ENCODE measurements around the gene PDE10A. TPM values are rescaled to one million over a fixed set of nuclear protein-coding genes. Genes with fewer than 3 reads are reported as not detected.
"Not testable (repeated sequence)": the region's sequence is repeated elsewhere in the genome, so short reads cannot be mapped to it uniquely, and the experiment has no call there.

Gene PDE10A
- total and polyA plus RNA-seq, 7 experiments from 2014 or later: not detected

- H3K27me3 Mint-ChIP-seq: no peaks in the 10 kb centered on the region
Observed at GRCh38 chr6:165519316-165519715, 143.7 kb downstream of the PDE10A start.

DNA sequence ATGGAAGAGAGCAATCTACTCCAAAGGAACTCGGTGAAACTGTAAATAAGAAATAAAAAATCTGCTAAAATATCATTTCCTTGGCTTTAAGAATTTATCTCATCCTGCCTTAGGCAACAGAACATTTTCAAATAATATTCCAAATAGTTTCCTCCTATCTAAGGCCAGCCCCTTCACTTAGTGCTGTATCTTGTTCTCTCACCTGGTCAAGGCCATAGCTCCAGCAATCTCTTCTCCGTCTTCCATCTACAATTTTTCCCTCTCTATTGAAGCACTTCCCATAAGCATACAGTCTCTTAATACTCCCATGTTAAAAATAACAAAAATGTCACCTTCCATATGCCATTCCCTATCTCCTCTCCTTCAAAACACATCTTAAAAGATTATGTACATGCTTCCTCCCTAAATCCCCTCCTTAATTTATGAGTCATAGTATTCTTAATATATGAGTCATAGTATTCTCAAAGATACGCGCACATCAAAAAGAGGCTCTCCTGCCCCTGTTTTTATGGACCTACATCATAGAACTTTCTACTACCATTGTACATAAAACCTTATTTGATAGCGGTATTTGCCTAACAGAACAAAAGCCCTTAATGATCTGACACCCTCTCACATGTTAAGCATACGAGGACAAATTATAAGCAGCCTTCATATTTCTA, 146.9 kb downstream of the PDE10A start:
- Mint-ChIP-seq H3K4me1 (peaks cover 0 to 8% (median 0%) of the 10 kb centered on the region in 7 donors), H3K4me3 (no peak overlapping the region), H3K27ac (no peak overlapping the region), H3K36me3 (no peaks in the 10 kb centered on the region), H3K9me3 (peaks cover 0 to 4% (median 0%) of the 10 kb centered on the region in 11 donors), H3K27me3 (no peaks in the 10 kb centered on the region)
- ChIA-PET POLR2A (no interaction called here), CTCF (no interaction called here)
- intact Hi-C loops (cut with micrococcal nuclease): no loop called here
- H3K4me1 ChIP-seq (ENCODE audit: control insufficient read depth in 2 of 2, insufficient read depth in 2 of 2, low read length in 2 of 2): no peaks in the 10 kb centered on the region
- H3K27ac ChIP-seq (ENCODE audit: low read depth, low read length): no peak overlapping the region
- DNase-seq (no peak), ATAC-seq (no peak)
- no peaks in the 10 kb centered on the region for H3K9me3 ChIP-seq (ENCODE audit: control insufficient read depth in 2 of 3, low read length in 3 of 3)
- H3K4me3 ChIP-seq (ENCODE audit: low read length): no peak overlapping the region
- no peaks in the 10 kb centered on the region for H3K27me3 ChIP-seq (ENCODE audit: control insufficient read depth in 2 of 2, insufficient read depth in 2 of 2, low read length in 2 of 2)
- H3K36me3 ChIP-seq (ENCODE audit: control insufficient read depth in 2 of 3, insufficient read depth in 3 of 3, low read length in 3 of 3): no peaks in the 10 kb centered on the region

More at GRCh38 chr6:165519316-165519715, 143.7 kb downstream of the PDE10A start:
- H3K9me3 Mint-ChIP-seq: peaks cover 0 to 9% (median 1%) of the 10 kb centered on the region in 11 donors
- H3K36me3 Mint-ChIP-seq: no peaks in the 10 kb centered on the region
- H3K27ac ChIP-seq (ENCODE audit: low read depth, low read length): no peak overlapping the region
- H3K4me3 Mint-ChIP-seq: no peak overlapping the region
- H3K9me3 ChIP-seq (ENCODE audit: control insufficient read depth in 2 of 3, low read length in 3 of 3): no peaks in the 10 kb centered on the region
- H3K27ac Mint-ChIP-seq: no peak overlapping the region
- ATAC-seq: no peak
- ChIA-PET POLR2A (no interaction called here), CTCF (no interaction called here)
- no peaks in the 10 kb centered on the region for H3K4me1 Mint-ChIP-seq
- H3K4me1 ChIP-seq (ENCODE audit: control insufficient read depth in 2 of 2, insufficient read depth in 2 of 2, low read length in 2 of 2): no peaks in the 10 kb centered on the region
- no peak overlapping the region for H3K4me3 ChIP-seq (ENCODE audit: low read length)
- DNase-seq: no peak
- no peaks in the 10 kb centered on the region for H3K36me3 ChIP-seq (ENCODE audit: control insufficient read depth in 2 of 3, insufficient read depth in 3 of 3, low read length in 3 of 3)
- H3K27me3 ChIP-seq (ENCODE audit: control insufficient read depth in 2 of 2, insufficient read depth in 2 of 2, low read length in 2 of 2): no peaks in the 10 kb centered on the region
- intact Hi-C loops (cut with micrococcal nuclease): no loop called here

DNA sequence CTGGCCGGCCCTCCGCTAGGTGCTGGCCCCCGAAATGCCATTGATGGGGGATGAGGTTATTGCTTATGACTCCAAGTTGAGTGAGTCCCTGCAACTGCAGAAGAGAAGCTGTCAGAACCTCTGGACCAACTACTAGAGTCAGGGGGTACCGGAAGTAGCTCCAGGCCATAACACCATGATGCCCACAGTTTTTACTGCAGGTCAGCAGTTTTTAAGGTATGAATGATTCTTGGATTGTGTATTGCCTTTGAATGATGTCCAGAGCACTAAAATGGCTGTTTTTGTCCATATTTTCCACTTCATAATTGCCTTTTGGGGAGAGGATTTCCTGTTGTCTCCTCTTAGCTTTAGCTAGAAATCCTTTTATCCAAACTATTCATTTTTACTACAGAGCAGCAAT, 148.4 kb downstream of the PDE10A start:
- H3K9me3 ChIP-seq (ENCODE audit: control insufficient read depth in 2 of 3, low read length in 3 of 3): no peaks in the 10 kb centered on the region
- CTCF ChIA-PET: no interaction called here
- POLR2A ChIA-PET: no interaction called here
- no peaks in the 10 kb centered on the region for H3K27me3 ChIP-seq (ENCODE audit: control insufficient read depth in 2 of 2, insufficient read depth in 2 of 2, low read length in 2 of 2)
- H3K4me3 Mint-ChIP-seq: no peak overlapping the region
- H3K27me3 Mint-ChIP-seq: no peaks in the 10 kb centered on the region
- intact Hi-C loops (cut with micrococcal nuclease): no loop called here
- no peak overlapping the region for H3K27ac Mint-ChIP-seq
- H3K36me3 ChIP-seq (ENCODE audit: control insufficient read depth in 2 of 3, insufficient read depth in 3 of 3, low read length in 3 of 3): no peaks in the 10 kb centered on the region
- H3K36me3 Mint-ChIP-seq: no peaks in the 10 kb centered on the region
- H3K4me1 Mint-ChIP-seq: peaks cover 0 to 8% (median 0%) of the 10 kb centered on the region in 7 donors
- DNase-seq (no peak), ATAC-seq (no peak)
- no peaks in the 10 kb centered on the region for H3K4me1 ChIP-seq (ENCODE audit: control insufficient read depth in 2 of 2, insufficient read depth in 2 of 2, low read length in 2 of 2)
- H3K27ac ChIP-seq (ENCODE audit: low read depth, low read length): no peak overlapping the region
- peaks cover 0 to 4% (median 0%) of the 10 kb centered on the region in 11 donors for H3K9me3 Mint-ChIP-seq
- H3K4me3 ChIP-seq (ENCODE audit: low read length): no peak overlapping the region

- H3K36me3 ChIP-seq (ENCODE audit: control insufficient read depth in 2 of 3, insufficient read depth in 3 of 3, low read length in 3 of 3): no peaks in the 10 kb centered on the region
- Mint-ChIP-seq H3K4me3 (peak overlapping the region in 1 of 10 donors; percentile 22), H3K27ac (peak overlapping the region in 1 of 9 donors; percentile 15), H3K36me3 (no peaks in the 10 kb centered on the region), H3K27me3 (no peaks in the 10 kb centered on the region), H3K4me1 (peaks cover 0 to 8% (median 0%) of the 10 kb centered on the region in 7 donors), H3K9me3 (peaks cover 0 to 2% (median 0%) of the 10 kb centered on the region in 11 donors)
- H3K27me3 ChIP-seq (ENCODE audit: control insufficient read depth in 2 of 2, insufficient read depth in 2 of 2, low read length in 2 of 2): no peaks in the 10 kb centered on the region
- no peaks in the 10 kb centered on the region for H3K4me1 ChIP-seq (ENCODE audit: control insufficient read depth in 2 of 2, insufficient read depth in 2 of 2, low read length in 2 of 2)
- DNase-seq (no peak), ATAC-seq (no peak)
- POLR2A ChIA-PET: no interaction called here
- no peak overlapping the region for H3K27ac ChIP-seq (ENCODE audit: low read depth, low read length)
- H3K9me3 ChIP-seq (ENCODE audit: control insufficient read depth in 2 of 3, low read length in 3 of 3): no peaks in the 10 kb centered on the region
- CTCF ChIA-PET: no interaction called here
- intact Hi-C loops (cut with micrococcal nuclease): no loop called here
- no peak overlapping the region for H3K4me3 ChIP-seq (ENCODE audit: low read length)
Observed at GRCh38 chr6:165511807-165512206, 151.2 kb downstream of the PDE10A start.

DNA sequence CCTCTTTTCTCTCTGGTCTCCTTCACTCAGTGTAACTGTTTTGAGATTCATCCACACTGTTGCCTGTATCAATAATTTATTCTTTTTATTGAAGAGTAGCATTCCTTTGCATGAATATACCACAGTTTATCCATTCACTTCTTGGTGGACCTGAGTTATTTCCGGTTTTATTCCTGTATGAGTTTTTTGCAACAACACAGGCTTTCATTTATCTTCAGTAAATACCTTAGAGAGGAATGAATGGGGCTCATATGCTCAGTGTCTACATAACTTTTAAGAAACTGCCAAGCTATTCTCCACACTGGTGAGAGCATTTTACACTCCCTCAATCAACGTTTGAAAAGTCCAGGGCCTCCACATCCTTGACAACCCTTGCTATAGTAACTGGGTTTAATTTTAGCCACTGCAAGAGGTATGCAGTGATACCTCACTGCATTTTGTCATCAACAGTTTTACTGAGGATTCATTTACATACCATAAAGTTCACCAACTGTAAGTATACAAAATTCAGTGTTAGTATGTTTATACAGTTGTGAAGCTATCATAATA, 154.6 kb downstream of the PDE10A start:
- no peak for DNase-seq
- ChIA-PET POLR2A (no interaction called here), CTCF (no interaction called here)
- Mint-ChIP-seq H3K9me3 (no peaks in the 10 kb centered on the region), H3K4me3 (no peak overlapping the region), H3K36me3 (no peaks in the 10 kb centered on the region), H3K27ac (no peak overlapping the region), H3K4me1 (peaks cover 0 to 8% (median 0%) of the 10 kb centered on the region in 7 donors), H3K27me3 (no peaks in the 10 kb centered on the region)
- Histone ChIP-seq H3K9me3 (ENCODE audit: control insufficient read depth in 2 of 3, low read length in 3 of 3) (no peaks in the 10 kb centered on the region), H3K36me3 (ENCODE audit: control insufficient read depth in 2 of 3, insufficient read depth in 3 of 3, low read length in 3 of 3) (no peaks in the 10 kb centered on the region), H3K4me1 (ENCODE audit: control insufficient read depth in 2 of 2, insufficient read depth in 2 of 2, low read length in 2 of 2) (no peaks in the 10 kb centered on the region), H3K27ac (ENCODE audit: low read depth, low read length) (no peak overlapping the region), H3K4me3 (ENCODE audit: low read length) (no peak overlapping the region), H3K27me3 (ENCODE audit: control insufficient read depth in 2 of 2, insufficient read depth in 2 of 2, low read length in 2 of 2) (no peaks in the 10 kb centered on the region)
- ATAC-seq: no peak
- intact Hi-C loops (cut with micrococcal nuclease): no loop called here

DNA sequence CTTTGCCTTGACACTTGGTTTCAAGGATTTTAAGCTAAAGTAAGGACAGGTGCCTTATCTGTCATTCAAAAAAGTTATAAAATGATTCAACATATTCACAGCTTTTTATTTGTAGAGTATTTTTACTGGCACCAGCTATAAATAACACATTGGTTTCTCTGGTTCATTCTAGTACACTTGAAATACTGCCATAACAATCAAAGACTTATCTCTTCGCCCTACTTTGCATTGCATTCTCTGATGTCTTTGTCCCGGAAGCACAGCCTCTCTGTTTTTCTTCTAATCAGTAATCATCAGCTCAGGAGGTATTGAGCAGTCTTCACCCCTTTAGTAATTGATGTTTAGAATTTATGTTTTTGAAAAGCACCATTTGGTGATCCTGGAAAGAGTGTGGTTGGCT, 156.4 kb downstream of the PDE10A start:
- Mint-ChIP-seq H3K27me3 (no peaks in the 10 kb centered on the region), H3K4me3 (no peak overlapping the region), H3K4me1 (peaks cover 0 to 4% (median 0%) of the 10 kb centered on the region in 7 donors), H3K27ac (no peak overlapping the region), H3K9me3 (peaks cover 0 to 4% (median 0%) of the 10 kb centered on the region in 11 donors), H3K36me3 (no peaks in the 10 kb centered on the region)
- Histone ChIP-seq H3K4me1 (ENCODE audit: control insufficient read depth in 2 of 2, insufficient read depth in 2 of 2, low read length in 2 of 2) (no peaks in the 10 kb centered on the region), H3K27me3 (ENCODE audit: control insufficient read depth in 2 of 2, insufficient read depth in 2 of 2, low read length in 2 of 2) (no peaks in the 10 kb centered on the region), H3K4me3 (ENCODE audit: low read length) (no peak overlapping the region), H3K27ac (ENCODE audit: low read depth, low read length) (no peak overlapping the region), H3K9me3 (ENCODE audit: control insufficient read depth in 2 of 3, low read length in 3 of 3) (no peaks in the 10 kb centered on the region), H3K36me3 (ENCODE audit: control insufficient read depth in 2 of 3, insufficient read depth in 3 of 3, low read length in 3 of 3) (no peaks in the 10 kb centered on the region)
- ChIA-PET CTCF (no interaction called here), POLR2A (no interaction called here)
- intact Hi-C loops (cut with micrococcal nuclease): no loop called here
- DNase-seq (no peak), ATAC-seq (no peak)

DNA sequence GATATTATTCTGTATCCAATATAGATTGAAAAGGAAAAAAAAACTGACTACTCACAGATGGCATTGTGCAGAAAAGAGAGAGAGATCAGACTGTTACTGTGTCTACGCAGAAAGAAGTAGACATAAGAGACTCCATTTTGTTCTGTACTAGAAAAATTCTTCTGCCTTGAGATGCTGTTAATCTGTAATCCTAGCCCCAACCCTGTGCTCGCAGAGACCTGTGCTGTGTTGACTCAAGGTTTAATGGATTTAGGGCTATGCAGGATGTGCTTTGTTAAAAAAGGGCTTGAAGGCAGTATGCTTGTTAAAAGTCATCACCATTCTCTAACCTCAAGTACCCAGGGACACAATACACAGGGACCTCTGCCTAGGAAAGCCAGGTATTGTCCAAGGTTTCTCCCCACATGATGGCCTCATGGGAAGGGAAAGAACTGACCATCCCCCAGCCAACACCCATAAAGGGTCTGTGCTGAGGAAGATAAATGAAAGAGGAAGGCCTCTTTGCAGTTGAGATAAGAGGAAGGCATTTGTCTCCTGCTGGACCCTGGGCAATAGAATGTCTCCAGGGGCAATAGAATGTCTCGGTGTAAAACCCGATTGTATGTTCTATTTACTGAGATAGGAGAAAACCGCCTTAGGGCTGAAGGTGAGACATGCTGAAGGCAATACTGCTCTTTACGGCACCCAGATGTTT, 162.7 kb downstream of the PDE10A start:
- POLR2A ChIA-PET; H3K4me1 Mint-ChIP-seq; H3K4me3 ChIP-seq (ENCODE audit: low read length); ATAC-seq; H3K9me3 ChIP-seq (ENCODE audit: control insufficient read depth in 2 of 3, low read length in 3 of 3); H3K27ac Mint-ChIP-seq; H3K36me3 ChIP-seq (ENCODE audit: control insufficient read depth in 2 of 3, insufficient read depth in 3 of 3, low read length in 3 of 3); H3K9me3 Mint-ChIP-seq; H3K27me3 Mint-ChIP-seq; H3K36me3 Mint-ChIP-seq; H3K27me3 ChIP-seq (ENCODE audit: control insufficient read depth in 2 of 2, insufficient read depth in 2 of 2, low read length in 2 of 2); DNase-seq; H3K4me1 ChIP-seq (ENCODE audit: control insufficient read depth in 2 of 2, insufficient read depth in 2 of 2, low read length in 2 of 2); CTCF ChIA-PET; H3K4me3 Mint-ChIP-seq; H3K27ac ChIP-seq (ENCODE audit: low read depth, low read length); intact Hi-C loops (cut with micrococcal nuclease): not testable (repeated sequence)
